Measurements from ENCODE around the gene AGAP1. TPM values are rescaled to one million over a fixed set of nuclear protein-coding genes. Genes with fewer than 3 reads are reported as not detected.

The AGAP1 gene
- total RNA-seq, 1 donor from 2014 or later = 33.4 TPM

GRCh38 chr2:235554936-235555335, 61.1 kb downstream of the AGAP1 start:
- TF ChIP-seq, protein P1, sequence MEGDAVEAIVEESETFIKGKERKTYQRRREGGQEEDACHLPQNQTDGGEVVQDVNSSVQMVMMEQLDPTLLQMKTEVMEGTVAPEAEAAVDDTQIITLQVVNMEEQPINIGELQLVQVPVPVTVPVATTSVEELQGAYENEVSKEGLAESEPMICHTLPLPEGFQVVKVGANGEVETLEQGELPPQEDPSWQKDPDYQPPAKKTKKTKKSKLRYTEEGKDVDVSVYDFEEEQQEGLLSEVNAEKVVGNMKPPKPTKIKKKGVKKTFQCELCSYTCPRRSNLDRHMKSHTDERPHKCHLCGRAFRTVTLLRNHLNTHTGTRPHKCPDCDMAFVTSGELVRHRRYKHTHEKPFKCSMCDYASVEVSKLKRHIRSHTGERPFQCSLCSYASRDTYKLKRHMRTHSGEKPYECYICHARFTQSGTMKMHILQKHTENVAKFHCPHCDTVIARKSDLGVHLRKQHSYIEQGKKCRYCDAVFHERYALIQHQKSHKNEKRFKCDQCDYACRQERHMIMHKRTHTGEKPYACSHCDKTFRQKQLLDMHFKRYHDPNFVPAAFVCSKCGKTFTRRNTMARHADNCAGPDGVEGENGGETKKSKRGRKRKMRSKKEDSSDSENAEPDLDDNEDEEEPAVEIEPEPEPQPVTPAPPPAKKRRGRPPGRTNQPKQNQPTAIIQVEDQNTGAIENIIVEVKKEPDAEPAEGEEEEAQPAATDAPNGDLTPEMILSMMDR (IDR thresholded peaks at IDR 0.05) = no peak
- Histone ChIP-seq H3K4me3 (no peak overlapping the region), H3K27me3 (no peaks in the 10 kb centered on the region), H3K27ac (no peak overlapping the region), H3K9me3 (no peaks in the 10 kb centered on the region), H3K4me1 (peaks cover 23% of the 10 kb centered on the region), H3K36me3 (no peaks in the 10 kb centered on the region)
- DNase-seq = no peak
- intact Hi-C loops (cut with DNase I) = no loop called here
- ATAC-seq = no peak

DNA sequence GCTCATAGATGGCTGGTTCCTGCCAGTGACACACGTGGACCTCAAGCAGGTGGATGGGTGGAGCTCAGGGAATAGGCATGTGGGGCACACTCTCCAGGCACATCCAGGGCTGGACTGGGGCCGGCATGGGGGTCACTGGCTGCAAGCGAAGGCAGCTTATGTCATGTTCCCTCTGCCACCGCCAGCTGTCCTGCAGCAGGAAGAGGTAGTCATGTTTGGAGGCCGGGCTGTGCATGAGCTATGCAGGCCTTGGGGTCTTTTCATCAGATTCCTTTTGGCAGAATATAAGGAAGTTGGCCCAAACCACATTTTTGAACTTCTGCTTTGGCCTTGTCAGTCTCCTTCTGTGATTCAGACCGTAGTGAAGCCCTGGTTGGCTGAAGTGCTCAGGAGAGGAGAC, 61.5 kb downstream of the AGAP1 start:
- no peak overlapping the region for H3K4me3 ChIP-seq
- intact Hi-C loops (cut with DNase I) = no loop called here
- DNase-seq (no peak), ATAC-seq (no peak)
- H3K9me3 ChIP-seq = no peaks in the 10 kb centered on the region
- peaks cover 23% of the 10 kb centered on the region for H3K4me1 ChIP-seq
- no peaks in the 10 kb centered on the region for H3K36me3 ChIP-seq
- no peaks in the 10 kb centered on the region for H3K27me3 ChIP-seq
- TF ChIP-seq, protein P1 (IDR thresholded peaks at IDR 0.05) = no peak
- no peak overlapping the region for H3K27ac ChIP-seq

GRCh38 chr2:235556086-235556485, 62.2 kb downstream of the AGAP1 start:
- no peaks in the 10 kb centered on the region for H3K9me3 ChIP-seq
- DNase-seq = peak; percentile 46

GRCh38 chr2:235556901-235557300, 63.1 kb downstream of the AGAP1 start:
- Histone ChIP-seq H3K9me3 (no peaks in the 10 kb centered on the region), H3K27ac (no peak overlapping the region), H3K27me3 (no peaks in the 10 kb centered on the region), H3K36me3 (no peaks in the 10 kb centered on the region), H3K4me1 (peaks cover 25% of the 10 kb centered on the region), H3K4me3 (no peak overlapping the region)
- intact Hi-C loops (cut with DNase I) = no loop called here
- DNase-seq (no peak), ATAC-seq (no peak)
- TF ChIP-seq, protein P1 (IDR thresholded peaks at IDR 0.05) = no peak

More at GRCh38 chr2:235556086-235556485, 62.2 kb downstream of the AGAP1 start:
- intact Hi-C loops (cut with DNase I) = no loop called here
- Histone ChIP-seq H3K36me3 (no peaks in the 10 kb centered on the region), H3K4me3 (no peak overlapping the region), H3K4me1 (peaks cover 27% of the 10 kb centered on the region), H3K27me3 (no peaks in the 10 kb centered on the region), H3K27ac (no peak overlapping the region)
- no peak for ATAC-seq
- TF ChIP-seq, protein P1 (IDR thresholded peaks at IDR 0.05) = no peak

DNA sequence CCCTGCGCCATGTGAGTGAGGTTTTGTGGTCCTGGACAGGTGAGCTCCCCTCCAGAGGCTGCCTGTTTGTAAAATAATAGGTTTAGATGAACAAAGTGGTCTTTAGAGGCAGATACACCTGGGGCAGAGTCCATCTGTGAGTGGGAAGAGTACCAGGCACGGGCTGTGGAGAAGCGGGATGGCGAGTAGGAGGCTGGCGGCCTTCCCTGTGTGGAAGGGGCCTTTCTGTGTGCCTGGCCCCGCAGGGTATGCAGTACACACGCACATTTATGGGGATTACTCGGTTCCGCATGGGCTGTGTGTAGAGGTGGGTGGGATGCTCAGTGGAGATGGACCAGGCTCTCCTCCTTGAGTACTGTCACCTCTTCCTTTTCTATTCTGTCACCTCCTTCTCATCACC, 64.1 kb downstream of the AGAP1 start:
- DNase-seq (no peak), ATAC-seq (no peak)
- H3K9me3 ChIP-seq = no peaks in the 10 kb centered on the region
- no peak overlapping the region for H3K4me3 ChIP-seq
- H3K27me3 ChIP-seq = no peaks in the 10 kb centered on the region
- TF ChIP-seq, protein P1 (IDR thresholded peaks at IDR 0.05) = no peak
- no peak overlapping the region for H3K27ac ChIP-seq
- H3K4me1 ChIP-seq = peaks cover 15% of the 10 kb centered on the region
- intact Hi-C loops (cut with DNase I) = no loop called here
- H3K36me3 ChIP-seq = no peaks in the 10 kb centered on the region

- Histone ChIP-seq H3K27ac (no peak overlapping the region), H3K36me3 (no peaks in the 10 kb centered on the region), H3K4me3 (no peak overlapping the region), H3K4me1 (peaks cover 13% of the 10 kb centered on the region), H3K9me3 (no peaks in the 10 kb centered on the region), H3K27me3 (no peaks in the 10 kb centered on the region)
- TF ChIP-seq, protein P1 (IDR thresholded peaks at IDR 0.05) = no peak
- ATAC-seq (no peak), DNase-seq (no peak)
- intact Hi-C loops (cut with DNase I) = no loop called here
These were observed 64.7 kb downstream of the AGAP1 start for GRCh38 chr2:235558572-235558971.
